HG02884 (cell line): Measurements from ENCODE around the gene PIK3R1.

Experiments used
- ATAC-seq: cut with Tn5 transposase; IDR thresholded peaks from one replicate; pipeline ENCODE4 v1.9.1; 2021; ENCODE audit warnings: mild to moderate bottlenecking, moderate library complexity; ENCODE audit not compliant: unreplicated experiment

PIK3R1 gene

DNA sequence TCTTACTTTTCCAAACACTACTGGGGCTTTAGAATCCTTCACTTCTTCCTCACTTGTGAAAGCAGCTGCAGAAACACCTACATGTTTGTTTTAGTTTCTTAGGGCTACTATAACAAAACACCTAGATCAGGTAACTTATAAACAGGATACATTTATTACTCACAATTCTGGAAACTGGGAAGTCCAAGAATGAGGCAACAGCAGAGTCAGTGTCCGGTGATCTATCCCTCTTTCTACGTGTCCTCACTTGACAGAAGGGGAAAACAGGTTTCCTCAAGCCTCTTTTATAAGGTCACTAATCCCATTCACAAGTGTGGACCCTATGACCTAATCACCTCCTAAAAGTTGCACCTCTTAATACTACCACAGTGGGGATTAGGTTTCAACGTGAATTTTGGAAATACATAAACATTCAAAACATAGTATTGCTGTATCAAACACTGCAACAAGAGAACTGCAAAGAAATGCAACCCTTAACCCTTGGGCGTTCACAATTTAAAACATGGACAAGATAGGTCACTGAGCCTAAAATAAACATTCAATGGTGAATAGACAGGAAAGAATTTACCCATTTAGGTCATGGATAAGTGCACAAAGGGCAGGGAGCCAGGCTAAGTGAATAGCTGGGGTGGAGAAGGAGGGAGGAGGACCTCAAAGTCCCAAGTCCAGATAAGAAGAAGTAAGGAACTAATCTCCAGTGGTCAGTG lies 104.3 kb downstream of the PIK3R1 start:
- ATAC-seq, result no peak

GRCh38 chr5:68320413-68320986 lies 104.9 kb downstream of the PIK3R1 start:
- no peak for ATAC-seq

GRCh38 chr5:68325065-68325580 lies 109.6 kb downstream of the PIK3R1 start:
- no peak for ATAC-seq

DNA sequence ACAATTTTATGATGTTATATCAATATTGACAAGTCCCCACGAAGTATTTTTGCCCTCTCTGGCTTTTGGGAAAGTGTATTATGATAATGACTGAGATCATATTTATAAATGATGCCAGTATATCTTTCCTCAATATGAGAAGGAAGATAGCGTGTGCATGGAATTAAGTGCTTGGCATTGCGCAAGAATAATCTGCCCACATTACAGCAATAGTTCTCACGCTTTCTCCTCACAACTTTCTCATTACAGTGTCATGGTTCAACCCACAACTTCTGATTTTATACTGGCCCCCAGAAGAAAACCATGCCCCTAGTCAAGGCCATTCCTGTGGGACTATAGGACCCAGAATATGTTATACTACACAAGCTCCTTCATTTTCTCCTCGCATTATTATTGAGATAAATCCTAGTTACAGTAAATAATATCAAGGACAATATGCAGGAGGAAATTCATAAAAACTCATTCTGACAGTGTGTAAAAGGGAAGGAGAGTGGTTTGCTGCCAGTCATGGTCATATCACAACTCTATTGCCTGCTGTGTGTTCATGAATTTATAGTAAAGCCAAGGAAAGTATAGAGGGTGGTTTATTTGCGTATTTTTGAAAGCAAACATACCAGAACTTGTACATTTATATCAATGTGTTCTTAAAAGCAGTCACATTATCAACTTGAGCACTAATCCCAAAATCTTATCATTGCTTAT lies 114.1 kb downstream of the PIK3R1 start:
- ATAC-seq, result no peak

- no peak for ATAC-seq
These were observed 115.0 kb downstream of the PIK3R1 start for GRCh38 chr5:68330574-68330973.

DNA sequence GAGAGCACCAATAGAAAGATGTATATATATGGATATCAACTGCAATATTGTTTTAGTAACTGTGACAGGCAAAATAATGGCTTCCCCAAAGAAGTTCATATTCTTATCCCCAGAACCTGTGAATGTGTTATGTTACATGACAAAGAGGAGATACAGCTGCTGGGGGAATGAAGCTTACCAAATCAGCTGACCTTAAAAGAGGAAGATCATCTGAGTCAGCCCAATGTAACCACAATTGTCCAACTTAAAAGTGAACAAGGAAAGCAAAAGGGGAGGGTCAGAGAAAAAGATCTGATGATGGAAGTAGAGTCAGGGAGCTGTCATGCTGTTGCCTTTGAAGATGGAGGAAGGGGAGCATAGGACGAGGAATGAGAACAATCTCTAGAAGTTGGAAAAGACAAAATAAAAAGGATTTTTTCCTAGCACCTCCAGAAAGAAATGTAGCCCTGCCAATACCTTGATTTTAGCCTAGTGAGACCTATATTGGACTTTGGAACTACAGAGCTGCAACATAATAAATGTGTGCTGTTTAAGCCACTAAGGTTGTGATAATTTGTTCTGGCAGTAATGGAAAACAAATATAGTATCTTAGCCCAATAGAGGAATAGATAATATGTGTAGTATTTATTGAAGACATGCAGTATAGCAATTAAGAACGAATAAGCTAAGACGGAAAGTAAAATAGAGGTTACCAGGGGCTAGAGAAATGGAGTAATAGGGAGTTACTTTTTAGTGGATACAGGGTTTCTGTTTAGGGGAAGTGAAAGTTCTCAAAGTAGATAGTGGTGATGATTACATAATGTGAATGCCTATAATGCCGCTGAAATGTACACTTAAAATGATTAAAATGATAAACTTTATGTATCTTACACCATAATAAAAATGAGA lies 115.9 kb downstream of the PIK3R1 start:
- no peak for ATAC-seq

- no peak for ATAC-seq
These were observed 116.5 kb downstream of the PIK3R1 start for GRCh38 chr5:68332080-68332451.

- ATAC-seq, result no peak
These were observed 117.0 kb downstream of the PIK3R1 start for GRCh38 chr5:68332556-68332955.

GRCh38 chr5:68333649-68334552 lies 118.3 kb downstream of the PIK3R1 start:
- no peak for ATAC-seq

DNA sequence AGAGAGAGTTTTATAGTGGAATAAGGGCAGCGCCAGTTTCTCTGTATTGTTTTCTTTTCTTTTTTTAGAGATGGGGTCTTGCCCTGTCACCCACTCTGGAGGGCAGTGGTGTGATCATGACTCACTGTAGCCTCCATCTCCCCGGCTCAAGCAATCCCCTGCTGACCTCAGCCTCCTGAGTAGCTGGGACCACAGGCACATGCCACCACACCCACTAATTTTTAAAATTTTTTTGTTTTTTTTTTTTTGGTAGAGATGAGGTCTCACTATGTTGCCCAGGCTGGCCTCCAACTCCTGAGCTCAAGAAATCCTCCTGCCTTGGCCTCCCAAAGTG lies 119.0 kb downstream of the PIK3R1 start:
- ATAC-seq, result no peak

- ATAC-seq, result no peak
These were observed 119.5 kb downstream of the PIK3R1 start for GRCh38 chr5:68335075-68335474.

- no peak for ATAC-seq
These were observed 120.6 kb downstream of the PIK3R1 start for GRCh38 chr5:68336200-68336599.

- ATAC-seq, result no peak
These were observed 121.7 kb downstream of the PIK3R1 start for GRCh38 chr5:68337235-68337634.

- no peak for ATAC-seq
These were observed 124.4 kb downstream of the PIK3R1 start for GRCh38 chr5:68339921-68340321.

DNA sequence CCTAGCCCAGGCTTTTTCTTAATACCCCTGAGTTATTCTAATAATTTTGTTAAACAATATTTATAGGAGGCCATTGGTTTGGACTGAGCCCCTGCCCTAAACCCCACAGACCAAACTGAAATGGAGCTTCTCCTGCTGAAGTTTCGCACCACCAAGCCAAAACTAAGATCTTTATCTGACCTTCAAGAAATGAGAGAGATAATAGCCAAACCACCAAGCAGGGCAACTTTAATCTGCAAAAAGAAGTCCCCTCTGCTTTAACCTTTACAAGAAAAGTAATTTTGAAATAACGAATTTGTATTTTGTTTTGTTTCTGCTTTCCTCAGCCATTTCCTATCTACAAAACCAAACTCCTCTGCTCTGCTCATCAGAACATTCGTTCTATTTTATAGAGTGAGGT lies 125.5 kb downstream of the PIK3R1 start:
- ATAC-seq, result no peak

DNA sequence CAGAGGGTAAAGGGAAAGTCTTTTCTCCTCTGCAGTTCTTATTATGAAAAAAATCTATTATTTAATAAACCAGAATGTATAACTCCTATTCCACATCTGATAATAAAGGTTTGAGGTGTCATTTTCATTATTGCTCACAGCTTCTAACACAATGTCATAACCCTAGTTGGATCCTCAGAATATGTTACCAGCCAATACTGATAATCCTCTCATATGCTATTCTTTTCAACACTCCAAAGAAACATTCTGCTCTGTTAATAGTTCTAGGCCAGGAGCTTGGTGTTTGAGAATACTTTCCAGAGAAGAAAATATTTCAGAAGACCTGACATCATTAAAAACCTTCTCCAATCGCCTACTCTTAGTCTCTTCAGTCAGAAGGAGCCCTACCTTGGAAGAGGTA lies 127.1 kb downstream of the PIK3R1 start:
- ATAC-seq, result no peak

DNA sequence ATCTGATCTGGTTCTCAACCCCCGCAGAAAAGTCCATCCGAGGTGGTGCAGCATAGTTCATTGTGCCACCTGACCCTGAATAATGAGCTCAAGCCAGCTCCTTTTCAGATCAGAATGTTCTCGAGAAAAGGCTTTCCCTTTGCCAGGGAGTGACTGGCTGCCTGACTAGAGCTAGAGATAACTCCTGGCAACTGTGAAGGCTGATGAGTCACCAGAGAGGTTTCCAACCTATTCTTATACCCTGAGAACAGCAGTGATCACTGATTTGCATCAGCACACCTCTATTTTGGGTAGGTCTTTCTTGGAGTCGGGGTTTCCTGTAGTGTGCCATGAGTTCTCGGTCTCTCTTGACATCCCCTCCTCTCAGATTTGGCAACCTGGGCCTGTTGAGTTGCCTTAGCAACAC lies 127.9 kb downstream of the PIK3R1 start:
- peak; percentile 80 for ATAC-seq

DNA sequence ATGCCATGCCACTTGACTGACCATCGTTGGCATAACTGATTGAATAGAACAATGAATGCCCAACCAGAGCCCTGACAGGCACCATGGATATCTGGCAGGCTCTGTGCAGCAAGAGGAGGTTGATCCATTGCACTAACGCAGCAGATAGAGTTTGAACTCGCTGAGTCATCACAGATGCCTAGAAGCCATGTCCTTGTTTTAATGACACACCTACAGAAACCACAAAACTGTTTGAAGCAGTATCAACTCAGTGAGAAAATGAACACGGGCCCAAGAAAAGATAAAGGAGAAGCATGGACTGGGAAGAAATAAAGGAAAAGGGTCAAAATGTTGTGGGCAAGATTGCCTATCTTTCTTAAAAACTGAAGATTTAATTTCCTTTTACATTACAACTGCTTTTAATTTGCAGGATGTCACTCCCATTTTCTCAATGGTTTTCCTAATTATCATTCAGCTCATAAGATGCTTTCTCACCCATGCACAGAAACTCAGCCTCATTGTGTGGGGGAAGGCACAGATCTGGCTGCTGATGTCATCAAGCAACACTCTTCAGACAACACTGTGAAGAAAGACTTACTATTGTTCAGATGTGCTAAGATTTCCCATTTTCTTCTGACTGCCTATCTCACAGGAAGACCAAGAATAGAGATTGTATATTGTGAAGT lies 129.0 kb downstream of the PIK3R1 start:
- ATAC-seq, result peak; percentile 57

GRCh38 chr5:68345171-68345570 lies 129.6 kb downstream of the PIK3R1 start:
- ATAC-seq, result no peak

GRCh38 chr5:68345582-68345981 lies 130.0 kb downstream of the PIK3R1 start:
- no peak for ATAC-seq
